ENCODE results near the gene PLAC8L1. TPM values are rescaled to one million over a fixed set of nuclear protein-coding genes. Genes with fewer than 3 reads are reported as not detected.

PLAC8L1 gene
- total RNA-seq, 3 donors from 2014 or later = 0.70 TPM; not detected in 2

DNA sequence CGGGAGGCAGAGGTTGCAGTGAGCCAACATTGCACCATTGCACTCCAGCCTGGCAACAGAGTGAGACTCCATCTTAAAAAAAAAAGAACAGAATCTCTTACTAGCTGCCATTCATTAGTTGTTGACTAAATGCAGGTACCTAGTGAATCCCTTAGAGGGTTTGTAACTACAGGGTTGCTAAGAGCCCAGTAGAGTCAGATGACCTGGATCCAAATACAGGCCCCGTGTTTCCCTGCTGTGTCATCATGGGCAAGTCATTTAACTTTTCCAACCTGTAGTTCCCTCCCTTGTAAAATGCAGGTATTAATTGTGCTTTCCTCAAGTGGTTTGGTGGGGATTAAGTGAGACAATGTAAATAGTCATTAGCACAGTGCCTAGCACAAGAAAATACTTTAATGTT, 32.8 kb downstream of the PLAC8L1 start:
- no peaks in the 10 kb centered on the region for H3K4me1 ChIP-seq (ENCODE audit: low read depth)
- no peak for ATAC-seq
- H3K4me3 ChIP-seq = no peak overlapping the region
- TF ChIP-seq, protein P1, sequence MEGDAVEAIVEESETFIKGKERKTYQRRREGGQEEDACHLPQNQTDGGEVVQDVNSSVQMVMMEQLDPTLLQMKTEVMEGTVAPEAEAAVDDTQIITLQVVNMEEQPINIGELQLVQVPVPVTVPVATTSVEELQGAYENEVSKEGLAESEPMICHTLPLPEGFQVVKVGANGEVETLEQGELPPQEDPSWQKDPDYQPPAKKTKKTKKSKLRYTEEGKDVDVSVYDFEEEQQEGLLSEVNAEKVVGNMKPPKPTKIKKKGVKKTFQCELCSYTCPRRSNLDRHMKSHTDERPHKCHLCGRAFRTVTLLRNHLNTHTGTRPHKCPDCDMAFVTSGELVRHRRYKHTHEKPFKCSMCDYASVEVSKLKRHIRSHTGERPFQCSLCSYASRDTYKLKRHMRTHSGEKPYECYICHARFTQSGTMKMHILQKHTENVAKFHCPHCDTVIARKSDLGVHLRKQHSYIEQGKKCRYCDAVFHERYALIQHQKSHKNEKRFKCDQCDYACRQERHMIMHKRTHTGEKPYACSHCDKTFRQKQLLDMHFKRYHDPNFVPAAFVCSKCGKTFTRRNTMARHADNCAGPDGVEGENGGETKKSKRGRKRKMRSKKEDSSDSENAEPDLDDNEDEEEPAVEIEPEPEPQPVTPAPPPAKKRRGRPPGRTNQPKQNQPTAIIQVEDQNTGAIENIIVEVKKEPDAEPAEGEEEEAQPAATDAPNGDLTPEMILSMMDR (IDR thresholded peaks at IDR 0.05) = no peak
- no peaks in the 10 kb centered on the region for H3K9me3 ChIP-seq
- DNase-seq = no peak
- intact Hi-C loops (cut with DNase I, micrococcal nuclease) = no loop called here
- H3K36me3 ChIP-seq (ENCODE audit: low read depth) = no peaks in the 10 kb centered on the region

- Histone ChIP-seq H3K9me3 (no peaks in the 10 kb centered on the region), H3K4me3 (no peak overlapping the region), H3K36me3 (ENCODE audit: low read depth) (no peaks in the 10 kb centered on the region), H3K4me1 (ENCODE audit: low read depth) (no peaks in the 10 kb centered on the region)
- DNase-seq (no peak), ATAC-seq (no peak)
- TF ChIP-seq, protein P1 (IDR thresholded peaks at IDR 0.05) = no peak
- intact Hi-C loops (cut with DNase I, micrococcal nuclease) = no loop called here
Measured at GRCh38 chr5:146071171-146071570, 34.2 kb downstream of the PLAC8L1 start.

DNA sequence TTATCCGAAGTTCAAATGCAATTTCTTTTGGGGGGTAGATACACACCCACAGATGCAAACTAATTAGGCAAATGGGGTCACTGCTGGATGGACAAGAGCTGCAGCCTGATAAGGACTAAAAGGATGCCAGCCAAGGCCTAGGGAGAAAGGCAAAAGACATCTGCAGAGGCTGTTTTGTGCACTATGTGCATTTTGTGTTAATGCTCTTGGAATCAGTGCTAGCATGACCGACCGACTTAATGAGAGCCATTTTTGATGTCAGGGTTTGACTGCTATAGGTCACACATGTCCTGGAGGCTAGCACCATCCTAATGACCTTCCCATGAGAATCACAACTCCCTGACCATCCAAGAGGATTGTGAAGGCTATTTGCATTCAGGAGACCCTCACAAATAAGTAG, 34.6 kb downstream of the PLAC8L1 start:
- H3K4me1 ChIP-seq (ENCODE audit: low read depth) = no peaks in the 10 kb centered on the region
- TF ChIP-seq, protein P1 (IDR thresholded peaks at IDR 0.05) = no peak
- DNase-seq (no peak), ATAC-seq (no peak)
- no peak overlapping the region for H3K4me3 ChIP-seq
- intact Hi-C loops (cut with DNase I, micrococcal nuclease) = no loop called here
- H3K36me3 ChIP-seq (ENCODE audit: low read depth) = no peaks in the 10 kb centered on the region
- no peaks in the 10 kb centered on the region for H3K9me3 ChIP-seq

GRCh38 chr5:146069780-146070099, 35.6 kb downstream of the PLAC8L1 start:
- H3K4me3 ChIP-seq = no peak overlapping the region
- intact Hi-C loops (cut with DNase I, micrococcal nuclease) = no loop called here
- DNase-seq (no peak), ATAC-seq (no peak)
- TF ChIP-seq, protein P1 (IDR thresholded peaks at IDR 0.05) = no peak
- H3K9me3 ChIP-seq = no peaks in the 10 kb centered on the region
- H3K36me3 ChIP-seq (ENCODE audit: low read depth) = peaks cover 2% of the 10 kb centered on the region
- no peaks in the 10 kb centered on the region for H3K4me1 ChIP-seq (ENCODE audit: low read depth)

GRCh38 chr5:146068977-146069779, 36.2 kb downstream of the PLAC8L1 start:
- intact Hi-C loops (cut with DNase I, micrococcal nuclease) = no loop called here
- Histone ChIP-seq H3K4me1 (ENCODE audit: low read depth) (no peaks in the 10 kb centered on the region), H3K4me3 (no peak overlapping the region), H3K36me3 (ENCODE audit: low read depth) (peaks cover 2% of the 10 kb centered on the region), H3K9me3 (no peaks in the 10 kb centered on the region)
- DNase-seq (no peak), ATAC-seq (no peak)
- TF ChIP-seq, protein P1 (IDR thresholded peaks at IDR 0.05) = no peak

Data from mucosa of descending colon (tissue), 3 donors.